HL-60/S4 treated with phorbol 12-myristate 13-acetate at 8.2 ng/mL for 4 days and 3 days (cell line): ENCODE measurements around the gene BAIAP2L1.

Experiments
- in situ Hi-C: fragments of 300-500 bp; cut with MboI; formaldehyde crosslinking; loops from 2 replicates; pipeline ENCODE4 v1.15.0; 2022; ENCODE audit warnings: low sequenced_read_pairs

The BAIAP2L1 gene

DNA sequence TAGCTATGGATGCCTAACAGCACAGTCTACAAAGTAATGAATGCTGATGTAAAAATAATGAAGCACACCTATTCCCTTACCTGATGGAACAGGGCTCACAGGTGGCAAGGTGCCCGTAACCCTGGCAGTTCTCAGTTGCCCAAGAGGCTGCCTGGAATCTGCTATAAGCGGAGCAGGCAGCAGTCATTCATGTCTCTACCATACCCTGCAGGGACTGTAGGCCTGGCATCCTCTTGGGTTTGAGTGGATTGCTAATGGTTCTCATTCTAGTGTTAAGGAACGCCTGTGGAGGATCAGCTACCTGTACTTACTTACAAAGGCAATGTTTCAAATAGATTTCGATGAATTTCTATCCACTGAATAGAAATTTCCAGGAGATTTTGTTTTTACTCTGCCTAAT lies 38.4 kb downstream of the BAIAP2L1 start:
- in situ Hi-C loops = no loop called here

DNA sequence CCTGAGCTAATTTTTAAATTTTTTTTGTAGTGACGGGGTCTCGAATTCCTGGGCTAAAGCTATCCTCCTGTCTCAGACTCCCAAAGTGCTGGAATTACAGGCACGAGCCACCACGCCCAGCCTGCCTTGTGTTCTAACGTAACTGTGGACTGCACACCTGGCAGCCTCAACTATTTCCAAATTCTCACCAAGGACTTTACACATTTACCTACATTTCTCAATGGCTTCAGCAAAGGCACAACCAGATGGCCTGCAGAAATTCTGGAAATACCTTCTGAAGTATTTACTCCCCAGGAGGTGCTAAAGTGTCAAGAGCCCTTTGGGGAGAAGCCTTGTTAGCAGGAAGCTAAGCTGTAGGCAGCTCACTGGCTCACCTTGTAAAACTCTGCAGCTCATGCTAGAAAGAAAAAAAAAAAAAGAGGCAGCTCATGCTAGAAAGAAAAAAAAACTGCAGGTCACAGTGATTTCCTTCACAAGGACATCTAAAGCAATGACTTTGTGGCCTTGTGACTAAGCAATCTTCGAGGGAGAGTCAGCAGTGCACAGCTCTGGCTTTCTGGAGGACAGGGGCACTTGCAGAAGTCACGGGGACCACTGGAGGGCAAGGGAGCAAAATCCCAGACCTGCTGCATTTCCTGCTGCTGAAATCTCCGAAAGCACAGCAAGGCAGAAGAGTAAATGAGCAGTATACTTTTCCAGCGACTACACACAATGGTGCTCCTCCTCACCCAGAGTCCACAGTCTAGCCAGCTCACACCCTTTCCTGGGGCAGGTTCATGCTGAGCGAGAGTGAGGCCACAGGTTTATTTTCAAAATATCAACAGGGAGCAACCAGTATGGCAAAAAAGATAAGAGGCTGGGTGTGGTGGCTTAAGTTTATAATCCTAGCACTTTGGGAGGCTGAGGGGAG lies 40.4 kb downstream of the BAIAP2L1 start:
- in situ Hi-C loops = no loop called here

DNA sequence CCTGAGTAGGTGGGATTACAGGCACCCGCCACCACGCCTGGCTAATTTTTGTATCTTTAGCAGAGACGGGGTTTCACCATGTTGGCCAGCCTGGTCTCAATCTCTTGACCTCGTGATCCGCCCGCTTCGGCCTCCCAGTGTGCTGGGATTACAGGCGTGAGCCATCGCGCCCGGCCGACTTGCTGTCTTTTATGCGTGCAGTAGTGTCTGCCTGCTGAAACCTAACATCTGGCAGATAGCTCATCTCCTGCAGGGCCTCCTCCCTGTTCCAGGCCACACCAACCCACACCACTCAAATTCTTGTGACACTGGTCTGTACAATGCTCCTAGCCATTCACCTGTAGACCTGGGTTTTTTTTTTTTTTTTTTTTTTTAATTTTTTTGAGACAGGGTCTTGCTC lies 41.5 kb downstream of the BAIAP2L1 start:
- in situ Hi-C loops = no loop called here

DNA sequence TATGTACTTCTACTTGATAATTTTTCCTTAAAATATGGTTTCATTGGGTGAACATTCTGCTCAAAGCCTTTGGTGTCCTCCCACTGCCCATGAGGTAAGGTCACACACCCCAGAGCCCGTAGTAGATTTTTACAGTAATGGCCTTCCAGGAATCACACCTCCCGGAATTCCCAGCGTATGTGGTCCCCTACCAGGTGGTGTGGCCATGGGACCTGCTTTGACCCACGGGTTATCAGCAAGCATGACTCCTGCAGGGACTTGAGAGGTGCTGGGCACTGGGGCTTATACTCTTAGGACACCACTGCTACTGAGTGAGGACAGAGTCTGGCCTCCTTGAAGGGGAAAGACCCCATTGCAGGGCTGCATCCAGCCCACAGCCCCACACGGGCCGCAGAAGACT lies 42.2 kb downstream of the BAIAP2L1 start:
- in situ Hi-C loops = no loop called here

DNA sequence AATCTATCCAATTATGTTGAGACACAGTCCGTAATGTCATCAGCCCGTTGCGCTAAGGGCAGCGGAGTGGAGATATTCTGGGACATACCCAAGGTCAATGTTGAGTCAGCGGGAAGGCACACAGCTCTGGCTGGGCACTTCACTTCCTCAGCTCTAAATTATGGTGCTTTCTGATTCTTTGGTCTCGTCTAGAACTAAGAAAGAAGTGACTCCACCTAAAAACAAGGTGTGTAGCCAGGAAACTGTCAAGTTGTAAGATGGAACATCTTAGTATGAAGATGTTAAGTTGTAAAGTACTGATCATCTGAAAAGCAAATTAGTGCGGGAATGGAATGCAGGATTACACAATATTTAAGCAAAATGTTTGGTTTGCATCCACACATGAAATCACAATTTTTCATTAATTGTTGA lies 43.1 kb downstream of the BAIAP2L1 start:
- in situ Hi-C loops = no loop called here

DNA sequence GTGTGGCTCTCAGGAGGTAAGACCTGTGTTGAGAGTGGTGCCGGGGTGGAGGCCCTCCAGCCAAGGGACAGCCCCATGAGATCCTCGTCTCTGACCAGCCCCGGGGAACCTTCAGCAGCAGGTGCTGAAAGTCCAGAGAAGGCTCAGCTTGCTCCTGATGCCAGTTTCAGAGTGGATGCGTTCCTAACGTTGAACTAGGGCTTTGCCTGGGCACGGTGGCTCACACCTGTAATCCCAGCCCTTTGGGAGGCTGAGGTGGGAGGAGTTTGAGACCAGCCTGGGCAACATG lies 45.7 kb downstream of the BAIAP2L1 start:
- in situ Hi-C loops = no loop called here

DNA sequence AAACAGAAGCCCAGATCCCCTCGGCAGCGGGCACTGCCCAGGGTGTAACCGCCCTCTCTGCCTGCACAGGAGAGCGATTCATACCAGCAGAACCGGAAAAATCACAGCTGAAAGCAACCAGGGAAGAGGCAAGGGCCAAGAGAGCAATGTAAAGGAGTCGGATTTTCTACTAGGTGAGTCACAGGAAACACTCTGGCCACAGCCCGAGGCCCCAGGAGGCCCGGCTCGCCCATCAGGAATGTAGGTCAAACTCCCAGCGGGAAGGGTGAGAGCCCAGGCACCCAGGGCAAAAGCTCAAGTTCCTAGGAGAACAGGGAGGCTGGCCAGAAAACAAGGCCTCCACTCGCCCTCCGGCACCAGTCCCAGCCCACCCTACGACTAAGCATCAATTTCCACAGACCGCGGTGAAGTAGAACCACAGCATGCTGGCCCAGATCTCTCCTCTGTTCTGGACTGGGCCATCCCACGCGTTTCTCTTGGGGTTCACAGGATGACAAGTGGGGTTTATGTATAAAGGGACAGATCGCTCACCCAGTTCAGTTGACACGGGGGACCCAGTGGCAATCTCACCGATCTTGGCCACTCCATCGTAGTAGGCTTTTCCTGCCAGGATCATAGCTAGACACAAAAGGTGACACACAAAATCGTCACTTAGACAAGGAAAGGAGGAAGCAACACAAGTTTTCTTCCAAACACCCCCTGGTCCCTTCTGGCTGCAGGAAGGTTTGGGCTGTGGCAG lies 46.2 kb downstream of the BAIAP2L1 start:
- in situ Hi-C loops = no loop called here

DNA sequence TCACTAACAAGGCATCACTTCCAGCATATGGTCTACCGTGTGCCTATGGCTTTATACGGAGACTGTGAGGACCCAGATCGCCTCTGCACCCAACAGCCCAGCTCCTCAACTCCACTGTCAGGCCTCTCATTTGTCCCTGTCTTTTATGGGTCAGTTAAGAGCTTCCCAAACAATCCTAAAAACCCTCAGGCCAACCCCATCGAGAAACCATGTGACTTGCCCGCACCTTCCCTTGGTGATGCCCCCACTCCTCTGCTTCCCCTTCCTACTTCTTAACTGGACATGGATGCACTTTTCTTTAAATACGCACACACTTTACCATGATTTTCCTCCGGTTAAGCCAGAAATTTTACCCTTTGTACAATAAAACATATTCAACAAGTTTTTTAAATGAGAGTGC lies 46.8 kb downstream of the BAIAP2L1 start:
- in situ Hi-C loops = no loop called here

DNA sequence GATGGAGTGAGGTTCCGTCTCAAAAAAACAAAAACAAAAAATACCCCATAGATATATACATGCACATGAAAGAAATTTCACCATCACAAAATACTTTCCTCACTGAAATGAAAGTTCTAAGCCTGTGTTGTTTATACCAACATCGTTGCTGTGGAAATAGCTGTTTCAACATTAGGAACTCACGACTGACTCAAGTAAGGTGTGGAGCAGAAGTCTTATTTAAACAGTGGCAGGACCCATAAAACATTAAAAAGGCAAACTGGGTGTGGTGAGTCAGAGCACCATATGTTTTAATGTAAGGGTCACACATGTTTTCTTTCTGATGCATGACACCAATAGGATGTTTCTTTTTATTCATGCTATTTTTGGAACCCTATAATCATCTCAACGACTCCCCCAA lies 48.3 kb downstream of the BAIAP2L1 start:
- in situ Hi-C loops = no loop called here

DNA sequence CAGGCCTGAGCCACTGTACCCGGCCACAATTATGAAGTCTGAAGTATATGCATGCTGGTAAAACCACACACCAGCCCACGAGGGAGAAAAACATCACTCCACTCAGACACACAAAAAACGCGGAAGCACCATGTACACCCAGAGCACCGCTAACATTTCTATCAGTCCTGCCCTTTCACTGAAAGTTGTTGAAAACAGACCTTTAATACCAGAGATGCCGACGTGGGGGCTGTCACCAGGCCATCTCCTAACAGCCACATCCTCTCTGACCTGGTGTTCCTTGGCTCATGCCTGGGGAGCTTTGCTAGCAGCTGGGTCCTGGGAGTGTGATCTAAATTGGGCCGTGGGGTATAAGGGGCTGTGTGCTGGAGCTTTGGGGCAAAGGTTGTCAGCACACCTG lies 49.8 kb downstream of the BAIAP2L1 start:
- in situ Hi-C loops = no loop called here

DNA sequence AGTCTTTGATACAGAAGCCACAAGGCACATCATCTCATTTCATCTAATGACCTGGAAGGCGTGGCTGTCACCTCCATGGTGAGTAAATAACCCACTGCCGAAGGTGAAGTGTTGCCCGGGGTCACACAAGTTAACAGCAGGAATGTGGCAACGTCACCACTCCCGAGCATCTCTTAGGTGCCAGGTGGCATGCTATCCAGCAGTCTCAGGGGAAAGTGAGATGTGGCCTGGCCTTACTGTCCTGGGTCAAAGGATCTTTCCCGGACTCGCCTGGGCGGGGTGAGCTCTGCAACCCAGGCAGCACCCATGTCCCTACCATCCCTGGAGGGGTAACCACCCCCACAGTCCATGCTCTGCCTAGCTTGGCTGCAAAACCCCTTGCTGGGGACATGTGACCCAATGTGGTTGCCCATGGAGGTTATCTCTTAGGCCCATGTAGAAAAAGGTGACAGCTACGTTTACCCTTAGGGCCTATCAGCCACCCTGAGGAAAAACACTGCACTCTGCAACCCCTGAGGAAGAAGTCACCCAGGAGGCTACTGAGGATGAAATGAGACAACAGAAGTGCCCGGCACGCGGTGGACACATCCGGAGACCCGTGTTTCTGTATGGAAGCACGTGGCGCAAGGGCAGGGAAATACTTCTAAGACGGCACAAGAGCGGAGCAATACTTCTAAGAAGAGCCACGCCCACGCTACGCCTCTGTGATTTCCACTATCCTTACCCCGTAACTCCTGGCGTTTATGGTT lies 52.0 kb downstream of the BAIAP2L1 start:
- in situ Hi-C loops = no loop called here

DNA sequence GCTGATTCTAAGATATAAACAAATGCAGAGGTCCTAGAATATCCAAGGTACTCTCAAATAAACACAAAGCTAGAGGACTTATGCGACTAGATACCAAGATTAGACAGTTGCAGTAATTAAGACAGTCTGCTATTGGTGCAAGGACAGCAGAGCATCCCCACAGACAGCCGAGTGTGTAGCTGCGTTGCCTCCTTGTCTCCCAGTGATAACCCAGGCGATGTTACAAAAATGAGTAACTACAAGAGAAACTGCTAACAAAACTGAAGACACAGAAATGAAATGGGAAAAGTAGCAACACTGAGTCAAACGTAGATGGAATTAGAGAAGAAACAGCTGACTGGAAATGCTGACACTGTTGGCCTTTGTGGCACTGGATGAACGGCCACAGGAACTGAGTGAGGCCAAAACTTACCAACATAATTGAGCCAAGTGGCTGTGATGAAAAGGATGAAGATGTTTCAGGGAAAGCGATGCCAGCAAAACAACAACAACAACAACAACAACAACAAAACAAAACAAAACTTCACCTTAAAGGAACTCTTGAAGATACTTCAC lies 54.3 kb downstream of the BAIAP2L1 start:
- in situ Hi-C loops = no loop called here

DNA sequence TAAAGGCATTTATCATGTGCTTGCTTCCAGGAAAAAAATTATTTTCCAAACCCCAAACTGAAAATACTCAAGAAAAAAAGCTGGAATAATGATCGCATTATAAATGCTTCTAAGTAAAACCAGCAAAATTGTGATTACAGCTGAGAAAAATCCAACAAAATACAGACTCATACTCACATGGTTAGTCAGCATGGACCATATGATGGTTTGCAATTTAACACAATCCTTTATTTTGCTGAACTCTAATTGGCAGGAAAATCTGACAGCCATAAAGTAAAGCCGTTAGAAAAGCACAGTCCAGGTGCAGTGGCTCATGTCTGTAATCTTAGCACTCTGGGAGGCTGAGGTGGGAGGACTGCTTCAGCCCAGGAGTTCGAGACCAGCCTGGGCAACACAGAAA lies 59.8 kb downstream of the BAIAP2L1 start:
- in situ Hi-C loops = no loop called here

DNA sequence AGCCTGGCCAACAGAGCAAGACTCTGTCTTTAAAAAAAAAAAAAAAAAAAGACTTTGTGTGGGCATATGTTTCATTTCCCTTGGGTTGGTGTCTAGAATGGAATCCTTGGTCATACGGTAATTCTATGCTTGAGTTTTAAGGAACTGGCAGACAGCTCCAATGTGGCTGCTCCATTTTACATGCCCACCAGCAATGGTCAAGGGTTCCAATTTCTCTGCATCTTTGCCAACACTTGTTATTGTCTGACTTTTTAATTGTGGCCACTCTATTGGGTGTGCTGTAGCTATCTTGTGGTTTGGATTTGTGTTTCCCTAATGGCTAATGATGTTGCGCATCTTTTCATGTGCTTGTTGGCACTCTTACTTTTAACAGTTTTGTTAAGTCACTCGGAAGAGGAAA lies 61.8 kb downstream of the BAIAP2L1 start:
- in situ Hi-C loops = no loop called here

DNA sequence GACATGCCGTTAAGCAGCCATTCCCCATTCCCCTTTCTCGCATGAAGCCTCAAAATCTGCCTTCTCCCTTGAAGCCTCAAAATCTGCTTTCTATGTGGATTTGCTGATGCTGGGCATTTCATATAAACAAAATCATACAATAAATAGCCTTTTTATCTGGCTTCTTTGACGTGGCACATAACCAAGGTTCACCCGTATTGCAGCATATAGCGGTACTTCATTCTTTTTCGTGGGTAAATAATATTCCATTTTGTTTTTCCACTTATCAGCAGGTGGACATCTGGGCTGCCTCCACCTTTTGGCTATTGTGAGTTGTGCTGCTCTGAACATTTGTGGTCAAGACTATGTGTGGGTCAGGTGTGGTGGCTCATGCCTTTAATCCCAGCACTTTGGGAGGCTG lies 62.4 kb downstream of the BAIAP2L1 start:
- in situ Hi-C loops = no loop called here

DNA sequence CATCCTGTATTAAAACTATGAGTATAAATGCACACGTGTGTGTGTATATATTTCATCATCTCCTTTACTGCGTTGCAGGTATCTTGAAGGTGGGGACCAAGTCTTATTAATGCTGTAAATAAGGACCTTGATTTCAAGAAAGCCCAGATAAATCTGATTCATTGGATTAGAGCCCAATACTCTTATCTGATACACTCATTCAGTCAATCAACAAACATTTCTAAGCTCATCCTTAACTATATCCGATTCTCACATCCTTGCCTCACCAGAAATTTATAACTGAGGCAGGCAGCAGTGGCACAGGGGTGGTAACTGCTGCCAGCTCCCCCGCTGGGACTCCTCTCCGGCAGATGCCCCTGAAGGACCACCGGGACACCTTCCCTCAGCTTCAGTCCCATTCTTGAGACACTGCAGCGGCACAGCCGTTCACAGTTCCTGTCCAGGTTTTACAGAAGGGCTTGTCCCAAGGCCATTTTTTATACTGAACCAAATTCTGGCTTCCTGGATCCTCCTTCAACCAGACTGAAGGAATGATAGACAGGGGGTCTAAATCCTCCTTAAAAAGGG lies 65.4 kb downstream of the BAIAP2L1 start:
- in situ Hi-C loops = no loop called here

DNA sequence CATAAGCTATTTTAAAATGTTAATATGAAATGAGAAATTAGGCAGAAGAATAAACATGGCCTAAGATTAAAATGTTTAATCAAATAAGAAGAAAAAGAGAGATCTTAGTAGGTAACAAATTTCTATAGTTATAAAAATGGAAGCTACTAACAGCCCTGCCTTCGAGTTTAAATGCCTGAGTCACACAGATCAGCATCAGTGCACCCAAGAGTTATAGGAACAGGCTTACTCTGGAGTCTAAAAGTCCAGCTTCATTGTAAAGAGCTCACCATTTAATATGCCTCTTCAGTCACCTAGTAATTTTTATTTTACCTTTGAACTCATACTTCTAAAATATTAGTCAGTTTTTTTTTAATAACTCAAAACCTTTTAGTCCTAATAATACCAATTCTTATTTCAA lies 66.8 kb downstream of the BAIAP2L1 start:
- in situ Hi-C loops = no loop called here

DNA sequence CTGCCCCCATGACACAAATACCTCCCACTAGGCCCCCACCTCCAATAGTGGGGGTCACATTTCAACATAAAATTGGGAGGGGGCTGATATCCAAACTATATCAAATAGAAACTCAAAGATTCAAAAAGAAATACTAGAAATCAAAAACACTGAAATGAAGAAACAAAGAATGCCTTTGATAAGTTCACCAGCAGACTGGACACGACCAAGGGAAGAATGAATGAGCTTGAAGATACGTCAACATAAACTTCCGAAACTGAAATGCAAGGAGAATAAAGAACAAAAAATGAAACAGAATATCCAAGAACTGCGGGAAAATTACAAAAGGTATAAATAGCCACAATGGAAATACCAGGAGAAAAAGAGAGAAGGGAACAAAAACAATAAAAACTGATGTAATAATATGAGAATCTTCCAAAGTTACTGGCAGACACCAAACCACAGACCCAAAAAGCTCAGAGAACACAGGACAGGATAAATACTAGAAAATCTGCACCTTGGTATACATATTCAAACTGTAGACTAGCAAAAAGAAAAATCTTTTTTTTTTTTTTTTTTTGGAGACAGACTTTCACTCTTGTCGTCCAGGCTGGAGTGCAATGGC lies 69.9 kb downstream of the BAIAP2L1 start:
- in situ Hi-C loops = no loop called here

DNA sequence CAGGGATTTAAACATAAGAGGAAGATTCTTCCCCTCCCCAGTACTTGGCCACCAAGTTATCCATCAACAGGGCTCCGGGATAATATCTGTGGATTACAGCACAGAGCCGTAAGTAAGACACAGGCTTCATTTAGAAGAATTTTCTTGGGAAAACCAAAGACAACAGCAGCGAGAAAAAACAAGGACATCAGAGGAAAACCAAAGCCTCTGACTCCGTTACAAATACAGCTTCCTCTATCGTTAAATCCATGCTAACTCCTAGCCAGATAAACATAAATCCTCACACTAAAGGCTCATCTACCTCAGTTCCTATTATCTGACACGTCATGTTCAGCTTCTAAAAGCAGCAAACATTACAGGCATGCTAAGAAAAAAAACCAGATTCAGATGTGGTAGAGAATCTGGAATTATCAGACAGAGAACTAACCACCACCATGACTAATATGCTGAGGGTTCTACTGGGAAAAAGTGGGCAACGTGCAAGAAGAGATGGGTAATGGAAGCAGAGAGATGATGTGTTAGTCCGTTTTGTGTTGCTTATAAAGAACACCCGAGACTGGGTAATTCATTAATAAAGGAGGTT lies 71.0 kb downstream of the BAIAP2L1 start:
- in situ Hi-C loops = no loop called here

DNA sequence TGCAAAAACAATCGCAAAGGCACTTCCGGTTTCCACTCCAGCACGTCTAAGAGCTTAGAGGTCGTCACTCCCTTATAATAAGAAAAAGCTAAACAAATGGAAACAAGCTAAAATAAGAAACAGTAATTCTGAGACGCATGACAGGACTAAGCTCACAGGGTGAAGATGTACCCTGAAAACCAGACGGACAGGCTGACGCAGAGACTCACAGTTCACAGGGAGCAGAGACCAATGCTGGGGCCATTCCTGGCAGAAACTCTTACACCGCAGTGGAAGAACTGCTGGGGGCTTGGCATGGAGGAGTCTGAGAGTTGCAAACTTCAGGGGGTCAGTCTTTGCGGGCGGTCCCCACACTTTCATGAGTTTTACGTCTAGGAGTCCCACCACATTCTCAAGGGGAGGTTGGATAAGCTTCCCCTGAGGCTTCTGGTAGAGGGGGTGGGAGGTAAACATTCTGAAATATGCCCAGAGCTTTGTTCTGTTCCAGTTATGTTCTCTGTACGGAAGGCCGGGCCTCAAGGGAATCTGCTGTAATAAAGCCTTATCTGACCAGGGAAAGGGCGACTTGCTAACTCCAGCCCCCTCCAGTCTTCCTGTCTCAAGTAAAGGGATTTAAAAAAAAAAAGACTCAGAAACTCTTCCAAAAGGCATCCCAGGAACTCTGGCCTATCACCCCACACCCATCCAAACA lies 71.6 kb downstream of the BAIAP2L1 start:
- in situ Hi-C loops = no loop called here
